GM21381 (cell line): ENCODE measurements around the gene MBNL3.
"Not testable (repeated sequence)": the region's sequence is repeated elsewhere in the genome, so short reads cannot be mapped to it uniquely, and the experiment has no call there.

Experiments
- ATAC-seq: cut with Tn5 transposase; IDR thresholded peaks from one replicate; pipeline ENCODE4 v1.9.1; 2021; ENCODE audit warnings: mild to moderate bottlenecking, moderate library complexity; ENCODE audit not compliant: unreplicated experiment

MBNL3 gene

DNA sequence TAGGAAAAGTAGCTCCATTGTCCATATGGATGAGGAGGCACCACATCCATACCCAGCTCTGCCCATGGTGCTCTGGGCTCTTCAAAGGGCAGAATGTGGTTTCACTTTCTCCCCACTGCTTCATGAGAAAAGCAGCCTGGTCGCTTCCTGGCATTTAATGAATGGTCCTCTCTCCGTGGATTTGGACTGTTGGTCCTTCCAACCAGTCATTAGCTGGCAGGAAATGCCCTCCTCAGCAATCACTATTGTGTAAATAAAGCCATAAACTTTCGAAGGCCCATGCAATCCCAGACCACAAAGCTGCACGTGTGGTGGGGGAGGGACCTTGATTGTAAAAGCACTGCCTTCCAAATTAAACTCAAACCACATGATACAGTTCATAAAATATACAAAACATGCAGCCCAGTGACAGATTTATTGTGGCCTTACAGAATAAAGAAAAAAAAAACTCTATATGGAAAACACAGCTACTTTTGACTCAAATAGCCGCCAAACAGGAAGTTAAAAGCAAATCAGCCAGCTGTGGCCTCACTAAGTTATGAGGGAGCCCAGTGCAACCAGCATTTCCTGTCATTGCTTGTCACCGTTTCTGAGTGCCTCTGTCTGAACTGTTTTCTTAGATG lies 8.1 kb downstream of the MBNL3 start:
- peak; percentile 85 for ATAC-seq

DNA sequence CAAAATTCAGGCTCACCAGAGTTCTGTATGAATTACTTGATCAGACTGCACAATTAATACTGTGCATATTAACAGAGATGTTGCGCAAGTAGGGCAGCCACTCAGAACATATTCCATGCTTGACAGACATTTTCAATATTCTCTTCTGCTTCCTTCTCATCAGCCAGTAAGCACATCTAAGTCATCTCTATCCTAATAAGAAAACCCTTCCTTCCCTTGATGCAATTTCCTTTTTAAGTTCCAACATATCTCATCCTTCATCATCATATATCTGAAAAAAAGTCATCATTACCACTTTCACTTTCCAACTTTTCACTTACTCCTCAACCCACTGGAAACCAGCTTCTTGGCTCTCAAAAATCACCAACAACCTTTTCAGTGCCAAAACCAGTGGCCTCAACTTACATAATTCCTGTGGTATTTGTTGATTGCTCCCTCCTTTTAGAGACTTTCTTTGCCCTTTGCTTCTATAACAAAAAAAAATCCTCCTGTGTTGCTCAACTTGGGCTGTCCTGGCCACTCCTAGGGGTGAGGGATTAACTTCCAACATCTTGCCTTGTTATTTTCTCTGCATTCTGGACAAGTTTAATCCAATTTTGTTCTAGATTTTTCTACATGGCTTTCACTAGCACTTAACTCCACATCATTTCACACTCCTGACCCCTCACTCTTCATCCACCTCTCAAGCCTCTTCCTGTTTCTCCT lies 14.1 kb downstream of the MBNL3 start:
- ATAC-seq, result no peak

DNA sequence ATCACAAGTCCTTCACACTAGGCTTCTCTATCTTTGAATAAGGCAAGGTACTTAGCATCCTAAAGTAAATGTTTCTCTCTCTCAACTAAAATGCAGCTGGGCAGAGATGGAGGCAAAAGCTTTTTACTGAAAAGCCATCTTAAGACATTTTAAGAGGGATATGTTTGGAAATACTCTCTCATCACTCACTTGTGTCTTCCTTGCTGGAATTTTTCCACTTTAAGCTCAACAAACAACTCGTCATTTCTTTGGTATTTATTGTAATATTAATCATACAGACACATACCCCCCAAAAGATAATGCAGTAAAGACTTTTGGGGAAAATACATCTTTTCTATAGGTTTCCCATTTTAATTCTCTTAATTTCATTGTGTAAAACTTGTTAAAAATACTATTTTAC lies 16.4 kb downstream of the MBNL3 start:
- ATAC-seq, result no peak

DNA sequence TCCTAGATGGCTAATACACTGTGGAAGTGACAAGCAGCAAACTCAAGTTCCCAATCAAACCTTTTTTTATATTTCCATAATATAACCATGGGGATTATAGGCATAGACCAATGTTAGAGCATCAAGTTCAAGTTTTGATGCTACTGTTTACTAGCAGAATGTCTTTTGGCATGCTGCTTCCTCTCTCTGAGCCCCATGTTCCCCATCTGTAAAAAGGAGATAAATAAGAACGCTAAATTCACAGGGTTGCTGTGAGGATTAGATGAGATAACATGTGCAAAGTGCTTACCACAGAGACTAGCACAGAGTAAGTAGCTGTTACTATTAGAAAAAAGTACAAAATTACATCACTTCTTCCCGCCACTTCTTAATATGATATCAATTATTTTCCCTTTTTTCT lies 18.0 kb downstream of the MBNL3 start:
- no peak for ATAC-seq

DNA sequence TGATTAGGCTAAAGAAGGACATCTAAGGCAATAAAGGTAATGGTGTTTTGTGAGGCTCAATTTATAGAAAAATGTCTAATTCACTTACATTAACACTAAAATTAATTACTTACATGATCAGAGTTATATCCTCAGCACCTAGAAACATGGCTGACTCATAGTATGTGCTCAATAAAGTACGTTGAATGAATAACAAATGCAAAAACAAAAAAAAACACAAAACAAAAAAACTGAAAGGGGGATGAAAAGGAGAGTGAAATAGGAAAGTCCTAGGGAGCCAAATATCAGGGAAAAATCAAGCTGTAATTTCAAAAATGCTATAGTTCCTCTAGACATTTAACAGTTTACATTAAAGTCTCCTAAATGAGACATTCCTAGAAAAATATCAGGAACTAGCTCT lies 18.7 kb downstream of the MBNL3 start:
- no peak for ATAC-seq

DNA sequence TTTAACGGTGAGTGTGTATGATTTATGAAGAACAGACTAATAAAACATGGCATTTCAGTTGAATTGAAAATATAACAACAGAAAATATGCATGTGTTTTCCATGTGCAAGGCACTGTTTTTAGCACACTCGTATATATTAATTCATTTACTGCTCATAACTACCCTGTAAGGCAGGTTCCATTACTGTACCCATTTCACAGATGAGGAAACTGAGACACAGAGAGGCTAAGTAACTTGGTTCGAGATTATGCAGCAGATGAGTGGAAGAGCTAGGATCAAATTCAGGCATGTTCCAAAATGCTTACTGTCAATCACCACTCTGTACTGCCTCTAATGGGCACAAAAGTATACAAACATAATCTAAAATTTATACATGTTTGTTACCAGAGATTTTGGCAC lies 20.4 kb downstream of the MBNL3 start:
- ATAC-seq, result no peak

DNA sequence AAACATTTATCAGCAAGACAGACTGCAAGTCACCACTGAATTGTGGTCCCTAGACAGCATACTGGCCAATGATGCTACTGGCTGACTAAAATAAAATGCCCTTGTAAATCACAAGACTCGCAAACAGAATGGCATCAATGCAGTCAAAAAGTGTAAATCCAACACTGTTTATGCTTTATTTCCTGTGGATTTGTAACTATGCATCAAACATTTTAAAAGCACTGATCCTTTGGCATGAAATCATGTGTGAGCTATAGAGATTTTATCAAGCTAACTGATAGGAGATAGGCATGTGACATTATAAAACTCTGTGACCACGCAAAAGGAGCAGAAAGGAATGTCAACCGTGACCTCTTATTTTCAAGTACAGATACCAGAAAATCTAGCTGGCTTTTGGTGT lies 20.8 kb downstream of the MBNL3 start:
- ATAC-seq, result no peak

DNA sequence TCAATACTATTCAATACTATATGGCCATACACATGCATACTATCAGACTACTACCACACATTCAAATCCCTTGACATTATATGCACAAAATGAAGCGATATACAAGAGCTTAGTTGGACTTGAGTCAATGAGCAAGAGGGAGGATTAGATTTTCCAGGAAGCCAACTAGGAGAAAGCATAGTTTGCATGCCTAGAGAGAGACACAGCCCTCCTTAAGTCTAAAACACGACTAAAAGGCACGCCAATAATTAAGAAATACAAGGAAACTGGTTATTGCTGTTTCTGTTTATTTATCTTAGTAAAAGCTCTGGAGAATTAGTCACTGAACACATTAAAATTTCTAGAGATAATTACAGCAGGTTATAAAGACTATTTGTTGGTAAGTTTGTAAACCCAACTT lies 21.8 kb downstream of the MBNL3 start:
- ATAC-seq, result no peak

DNA sequence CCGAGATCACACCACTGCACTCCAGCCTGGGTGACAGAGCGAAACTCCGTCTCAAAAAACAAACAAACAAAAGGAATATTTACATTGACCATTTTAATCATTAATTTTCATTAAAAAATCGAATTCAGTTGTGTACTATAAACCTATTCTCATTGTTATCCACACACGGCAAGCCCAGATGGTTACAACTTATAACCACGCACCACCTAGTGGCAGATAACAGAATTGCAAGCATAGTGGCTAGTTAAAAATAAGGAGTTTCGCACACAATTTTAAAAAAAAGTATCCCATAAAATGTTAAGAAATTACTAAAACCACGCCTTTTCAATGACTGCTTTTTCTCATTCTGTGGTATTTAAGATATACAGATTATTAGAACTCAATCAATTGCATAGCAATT lies 25.4 kb downstream of the MBNL3 start:
- no peak for ATAC-seq

DNA sequence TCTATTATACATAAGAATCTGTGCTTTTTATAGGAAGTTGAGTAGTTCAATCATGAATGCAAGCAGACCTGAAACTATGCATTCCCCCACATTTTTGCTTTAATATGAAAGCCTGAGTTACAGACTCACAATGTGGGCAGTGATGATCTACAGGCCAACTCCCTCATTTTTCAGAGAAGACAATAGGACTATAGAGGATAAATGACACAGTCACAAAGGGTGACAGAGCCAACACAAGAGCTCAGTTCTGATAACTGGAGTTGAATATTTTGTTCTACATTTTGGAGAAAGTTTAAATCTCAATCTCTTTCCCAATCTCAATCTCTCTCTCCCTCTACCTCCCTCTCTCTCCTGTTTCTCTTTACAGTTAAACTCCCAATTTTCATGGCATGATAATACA lies 27.0 kb downstream of the MBNL3 start:
- no peak for ATAC-seq

DNA sequence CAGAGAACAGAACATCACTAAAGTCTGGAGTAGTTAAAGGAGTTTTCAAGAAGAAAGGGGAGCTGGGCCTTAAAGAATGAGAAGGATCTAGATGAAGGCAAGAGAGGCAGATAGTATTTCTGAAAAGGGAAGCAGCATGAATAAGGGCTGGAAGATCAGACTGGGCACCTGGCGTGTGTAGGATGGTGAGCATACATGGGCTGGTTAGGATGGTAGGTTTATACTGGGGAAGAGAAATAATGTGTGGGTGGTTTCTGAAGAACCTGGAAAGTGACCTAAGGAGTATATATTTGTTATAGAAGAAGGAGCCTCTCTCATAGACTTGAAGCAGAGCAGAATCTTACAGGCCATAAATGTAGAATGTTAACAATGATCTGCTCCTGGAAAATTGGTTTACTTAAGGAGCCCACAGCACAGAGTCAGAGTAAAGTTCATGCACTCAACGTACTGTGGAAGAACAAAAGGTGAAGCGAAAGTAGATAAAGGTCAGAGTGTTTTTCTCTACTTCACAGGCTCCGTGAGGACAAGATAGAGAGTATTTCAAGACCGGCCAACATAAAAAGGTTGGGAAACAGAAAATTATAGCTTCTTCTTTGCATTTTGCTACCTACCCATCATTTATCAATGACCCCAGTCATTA lies 35.8 kb downstream of the MBNL3 start:
- no peak for ATAC-seq

DNA sequence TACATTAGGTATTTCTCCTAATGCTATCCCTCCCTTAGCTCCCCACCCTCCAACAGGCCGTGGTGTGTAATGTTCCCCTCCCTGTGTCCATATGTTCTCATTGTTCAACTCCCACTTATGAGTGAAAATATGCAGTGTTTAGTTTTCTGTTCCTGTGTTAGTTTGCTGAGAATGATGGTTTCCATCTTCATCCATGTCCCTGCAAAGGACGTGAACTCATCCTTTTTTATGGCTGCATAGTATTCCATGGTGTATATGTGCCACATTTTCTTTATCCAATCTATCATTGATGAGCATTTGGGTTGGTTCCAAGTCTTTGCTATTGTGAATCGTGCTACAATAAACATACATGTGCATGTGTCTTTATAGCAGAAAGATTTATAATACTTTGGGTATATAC lies 42.9 kb downstream of the MBNL3 start:
- ATAC-seq, result not testable (repeated sequence)

DNA sequence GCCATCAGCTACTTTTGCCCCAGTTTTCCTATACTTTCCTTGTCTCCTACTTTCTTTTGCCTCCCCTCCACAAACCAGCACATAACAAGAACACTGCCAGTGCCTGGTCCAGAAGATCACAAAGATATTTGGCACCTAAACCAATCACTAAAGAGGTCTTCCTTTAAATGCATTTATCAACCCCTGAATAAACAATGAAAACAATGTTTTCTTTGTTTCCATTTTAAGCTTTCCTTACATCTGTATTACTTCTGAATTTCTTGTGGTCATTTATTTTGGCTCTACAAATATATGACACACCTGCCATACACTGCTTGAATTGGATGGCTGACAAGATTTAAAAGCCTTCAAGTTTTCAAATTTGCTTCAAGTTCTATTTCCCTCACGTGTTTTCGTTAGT lies 43.9 kb downstream of the MBNL3 start:
- ATAC-seq, result no peak

DNA sequence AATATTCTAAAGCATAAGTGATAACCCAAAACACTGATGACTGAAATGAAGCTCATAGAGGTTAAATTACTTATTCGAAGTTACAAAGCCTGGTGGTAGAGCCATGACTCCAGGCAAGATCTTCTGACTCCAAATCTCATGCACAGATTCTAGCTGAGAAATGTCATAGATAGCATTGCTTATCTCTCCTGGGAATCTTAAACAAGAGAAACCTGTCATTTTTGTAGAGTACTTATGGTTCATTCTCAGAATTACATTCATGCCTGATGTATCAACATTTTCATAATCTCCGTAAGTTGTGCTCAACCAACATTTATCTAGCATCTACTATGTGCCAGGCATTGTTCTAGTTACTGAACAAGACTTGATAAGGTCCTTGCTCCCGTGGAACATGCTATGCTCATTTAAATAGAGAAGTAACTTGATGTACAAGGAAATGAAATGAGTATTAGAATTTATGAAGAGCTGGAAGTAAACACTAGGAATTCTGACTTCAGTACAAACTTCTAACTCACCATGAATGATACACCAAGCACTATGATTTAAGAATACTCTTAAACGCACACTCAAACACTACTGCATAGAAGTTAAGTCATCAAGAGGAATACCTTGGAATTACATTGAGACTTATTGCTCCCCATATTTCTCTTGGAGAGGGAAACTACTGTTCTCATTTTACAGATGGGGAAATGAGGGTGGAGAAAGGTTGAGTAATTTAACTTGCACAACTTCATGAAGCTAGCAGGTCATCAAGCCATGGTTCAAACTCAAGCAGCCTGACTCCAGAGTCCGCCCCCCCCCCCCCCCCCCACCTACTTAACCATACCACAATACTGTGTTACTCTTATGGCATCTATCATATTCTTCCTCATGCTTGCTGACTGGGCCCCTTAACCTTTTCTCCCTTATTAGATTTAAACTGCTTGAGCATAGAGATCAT lies 45.4 kb downstream of the MBNL3 start:
- no peak for ATAC-seq

DNA sequence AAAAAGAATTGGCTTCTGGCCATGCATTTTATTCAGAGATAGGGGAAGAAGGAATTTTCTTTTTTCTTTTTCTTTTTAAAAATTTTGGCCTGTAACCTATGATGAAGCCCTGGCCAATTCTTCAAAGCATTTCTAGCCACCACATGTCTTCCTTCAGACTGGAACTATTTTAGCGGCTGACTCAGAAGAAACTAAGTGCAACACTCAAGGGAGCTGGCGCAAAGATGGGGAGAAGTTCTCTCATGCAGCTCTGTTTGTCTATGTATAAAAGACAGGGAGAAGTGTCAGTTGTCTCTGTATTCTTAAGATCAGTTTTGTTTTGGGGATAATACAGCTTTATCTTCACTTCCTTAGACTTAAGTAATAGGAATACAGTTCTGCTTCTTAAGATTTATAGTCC lies 46.1 kb downstream of the MBNL3 start:
- no peak for ATAC-seq

DNA sequence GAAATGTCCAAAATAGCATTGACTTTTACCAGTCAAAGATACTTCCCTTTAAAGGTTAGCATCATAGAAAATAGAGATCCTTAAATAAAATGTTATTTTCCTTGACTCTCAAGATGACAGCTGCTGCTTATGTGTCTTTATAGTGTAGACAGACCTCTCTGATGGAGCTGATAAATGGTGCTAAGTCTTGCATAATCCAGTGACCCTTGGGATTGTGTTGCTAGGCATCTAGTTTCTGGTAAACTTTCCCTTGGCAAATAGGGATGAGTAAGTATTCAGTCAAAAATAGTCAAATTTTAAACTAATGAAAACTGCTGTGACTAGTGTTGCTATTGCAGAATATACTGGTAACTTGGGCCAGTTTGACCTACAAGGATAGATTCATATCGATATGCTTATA lies 53.6 kb downstream of the MBNL3 start:
- no peak for ATAC-seq

DNA sequence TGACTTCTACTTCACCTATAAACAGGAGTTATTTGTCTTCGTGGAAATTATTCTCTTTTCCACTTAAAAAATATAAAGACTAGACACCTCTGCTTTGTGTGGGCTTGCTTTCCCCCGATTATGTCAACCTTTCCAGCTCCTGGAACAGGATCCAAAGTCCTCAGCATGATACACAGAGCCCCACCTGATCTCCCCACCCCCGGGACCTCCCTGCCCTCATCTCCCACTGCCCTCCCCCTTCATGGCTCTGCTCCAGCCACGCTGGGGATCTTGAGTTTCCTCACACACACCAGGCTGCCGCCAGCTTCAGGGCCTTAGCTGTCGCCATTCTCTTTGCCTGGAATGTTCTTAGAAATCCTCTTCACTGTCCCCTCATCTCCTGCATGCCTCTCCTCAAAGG lies 55.3 kb downstream of the MBNL3 start:
- ATAC-seq, result no peak

DNA sequence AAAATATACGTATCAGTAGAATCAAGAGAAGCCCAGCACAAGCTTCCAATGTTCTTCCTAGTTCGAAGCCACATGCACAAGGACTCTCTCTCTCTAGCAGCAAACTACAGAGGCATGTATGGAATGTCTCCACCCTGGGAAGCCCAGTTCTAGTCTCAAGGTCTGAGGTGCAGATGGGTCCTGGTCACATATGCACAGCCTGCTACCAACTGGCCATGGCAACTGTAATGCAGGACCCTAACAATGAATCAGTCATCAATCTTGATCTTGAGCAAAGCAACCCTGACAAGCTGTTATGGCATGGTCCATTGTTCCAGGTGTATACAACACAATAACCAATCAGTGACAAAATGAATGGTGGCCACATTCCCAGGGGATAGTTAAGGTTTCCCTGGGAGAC lies 55.8 kb downstream of the MBNL3 start:
- no peak for ATAC-seq

DNA sequence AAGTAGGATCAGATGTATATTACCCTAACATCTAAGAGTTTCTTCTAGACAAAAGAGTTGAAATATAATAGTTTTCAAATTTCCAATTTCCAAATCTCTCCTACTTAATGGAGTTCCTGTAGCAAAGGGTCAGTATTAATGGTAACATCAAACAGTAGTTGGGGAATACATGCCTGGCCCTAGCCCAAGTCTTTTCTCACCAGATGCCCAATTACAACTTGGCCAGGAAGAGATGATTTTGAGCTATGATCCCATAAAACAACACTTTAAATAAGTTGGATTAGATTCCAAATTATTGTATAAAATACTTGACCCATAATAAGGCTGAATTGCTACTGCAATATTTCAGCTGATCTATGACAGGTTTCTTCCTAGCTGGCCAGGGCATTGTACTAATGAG lies 59.9 kb downstream of the MBNL3 start:
- no peak for ATAC-seq

DNA sequence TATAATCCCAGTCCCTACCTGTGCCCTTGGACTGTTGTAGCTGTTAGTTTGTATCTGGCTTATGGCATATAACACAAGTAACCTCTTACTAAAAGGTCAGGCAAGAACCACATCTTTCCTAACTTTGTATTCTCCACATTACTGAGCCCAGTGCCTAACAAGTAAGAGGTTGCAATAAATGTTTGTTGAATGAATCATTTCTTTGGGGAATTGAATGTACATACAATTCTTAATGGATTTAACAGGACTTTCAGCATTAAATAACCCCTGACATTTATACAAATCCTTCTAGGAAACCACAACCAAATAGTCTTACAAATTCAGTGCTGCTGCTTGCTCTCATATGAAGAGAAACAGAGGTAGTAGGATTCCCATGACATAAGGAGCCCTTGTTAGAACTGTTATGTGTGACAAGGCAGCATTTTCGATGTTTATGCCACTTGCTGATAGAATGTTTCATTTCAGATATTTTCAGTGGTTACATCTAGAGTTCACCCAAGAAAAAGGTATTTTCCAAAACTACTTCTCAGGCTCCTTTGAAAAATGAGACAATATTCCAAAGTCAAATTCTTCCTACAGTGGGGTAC lies 62.0 kb downstream of the MBNL3 start:
- peak; percentile 60 for ATAC-seq

DNA sequence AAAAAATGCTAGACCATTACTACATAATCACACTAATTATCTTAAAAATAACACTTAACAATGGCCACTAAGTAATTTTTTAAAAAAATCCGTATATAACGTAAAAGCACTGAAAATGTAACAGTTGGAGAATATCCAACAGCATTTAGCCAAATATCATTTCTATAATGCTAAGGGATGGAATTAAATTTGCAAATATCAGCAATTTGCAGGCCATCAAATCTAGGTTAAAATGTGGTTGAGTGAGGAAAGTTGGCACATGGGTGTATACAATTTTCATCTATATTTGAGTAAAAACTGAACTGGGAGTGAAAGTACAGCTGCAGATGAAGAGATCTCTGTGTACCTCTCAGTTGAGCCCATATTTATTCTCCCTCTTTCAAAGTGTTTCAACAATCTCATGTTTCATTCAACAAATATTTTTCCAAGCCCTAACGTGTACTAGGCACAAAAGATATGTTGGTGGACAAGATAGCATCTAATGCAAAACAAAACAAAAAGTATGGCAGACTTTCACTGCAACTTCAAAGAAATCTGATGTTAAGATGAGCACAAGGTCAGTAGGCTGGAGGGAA lies 63.0 kb downstream of the MBNL3 start:
- peak; percentile 66 for ATAC-seq
